ENCODE results near the gene AIRE. TPM values are rescaled to one million over a fixed set of nuclear protein-coding genes. Genes with fewer than 3 reads are reported as not detected.

AIRE gene
- total RNA-seq, 4 donors from 2014 or later: 0.21 TPM; not detected in 3

DNA sequence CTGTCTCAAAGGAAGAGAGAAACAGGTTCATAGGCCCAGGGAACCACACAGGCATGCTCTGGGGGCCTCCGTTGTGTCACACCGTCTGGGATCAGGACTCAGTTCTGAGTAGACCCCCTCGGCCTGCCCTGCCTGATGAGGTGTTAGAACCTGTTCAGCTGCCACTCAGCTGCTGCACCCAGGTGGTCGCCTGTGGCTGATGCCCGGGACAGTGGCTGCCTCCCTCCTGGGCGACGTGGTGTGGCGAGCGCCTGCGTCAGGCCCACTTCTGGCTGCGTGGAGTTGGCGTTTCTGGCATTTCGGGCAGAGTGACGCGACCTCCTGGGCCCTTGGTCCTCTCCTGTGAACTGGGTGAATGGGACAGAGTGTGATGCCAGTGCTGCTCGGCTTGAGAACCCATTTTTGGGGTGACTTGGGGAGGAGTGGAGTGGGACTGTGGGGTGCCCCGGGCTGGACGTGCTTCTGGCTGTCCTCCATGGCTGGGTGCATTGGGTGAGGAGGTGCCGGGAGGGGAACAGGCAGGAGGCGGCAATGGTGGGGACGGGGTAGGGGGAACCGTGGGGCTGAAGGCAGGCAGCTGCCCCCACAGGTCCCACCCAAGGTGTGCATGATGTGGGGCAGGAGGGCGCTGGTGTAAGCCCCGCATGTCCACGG lies 42.7 kb downstream of the AIRE start:
- no peak for DNase-seq
- TF ChIP-seq, protein P1, sequence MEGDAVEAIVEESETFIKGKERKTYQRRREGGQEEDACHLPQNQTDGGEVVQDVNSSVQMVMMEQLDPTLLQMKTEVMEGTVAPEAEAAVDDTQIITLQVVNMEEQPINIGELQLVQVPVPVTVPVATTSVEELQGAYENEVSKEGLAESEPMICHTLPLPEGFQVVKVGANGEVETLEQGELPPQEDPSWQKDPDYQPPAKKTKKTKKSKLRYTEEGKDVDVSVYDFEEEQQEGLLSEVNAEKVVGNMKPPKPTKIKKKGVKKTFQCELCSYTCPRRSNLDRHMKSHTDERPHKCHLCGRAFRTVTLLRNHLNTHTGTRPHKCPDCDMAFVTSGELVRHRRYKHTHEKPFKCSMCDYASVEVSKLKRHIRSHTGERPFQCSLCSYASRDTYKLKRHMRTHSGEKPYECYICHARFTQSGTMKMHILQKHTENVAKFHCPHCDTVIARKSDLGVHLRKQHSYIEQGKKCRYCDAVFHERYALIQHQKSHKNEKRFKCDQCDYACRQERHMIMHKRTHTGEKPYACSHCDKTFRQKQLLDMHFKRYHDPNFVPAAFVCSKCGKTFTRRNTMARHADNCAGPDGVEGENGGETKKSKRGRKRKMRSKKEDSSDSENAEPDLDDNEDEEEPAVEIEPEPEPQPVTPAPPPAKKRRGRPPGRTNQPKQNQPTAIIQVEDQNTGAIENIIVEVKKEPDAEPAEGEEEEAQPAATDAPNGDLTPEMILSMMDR (IDR thresholded peaks at IDR 0.05): no peak
- H3K27me3 ChIP-seq: no peaks in the 10 kb centered on the region
- no peaks in the 10 kb centered on the region for H3K36me3 ChIP-seq
- no peak overlapping the region for H3K27ac ChIP-seq
- no peaks in the 10 kb centered on the region for H3K9me3 ChIP-seq
- intact Hi-C loops (cut with DNase I; ENCODE audit: low total_unique reads): no loop called here
- H3K4me1 ChIP-seq: no peaks in the 10 kb centered on the region
- H3K4me3 ChIP-seq: no peak overlapping the region

DNA sequence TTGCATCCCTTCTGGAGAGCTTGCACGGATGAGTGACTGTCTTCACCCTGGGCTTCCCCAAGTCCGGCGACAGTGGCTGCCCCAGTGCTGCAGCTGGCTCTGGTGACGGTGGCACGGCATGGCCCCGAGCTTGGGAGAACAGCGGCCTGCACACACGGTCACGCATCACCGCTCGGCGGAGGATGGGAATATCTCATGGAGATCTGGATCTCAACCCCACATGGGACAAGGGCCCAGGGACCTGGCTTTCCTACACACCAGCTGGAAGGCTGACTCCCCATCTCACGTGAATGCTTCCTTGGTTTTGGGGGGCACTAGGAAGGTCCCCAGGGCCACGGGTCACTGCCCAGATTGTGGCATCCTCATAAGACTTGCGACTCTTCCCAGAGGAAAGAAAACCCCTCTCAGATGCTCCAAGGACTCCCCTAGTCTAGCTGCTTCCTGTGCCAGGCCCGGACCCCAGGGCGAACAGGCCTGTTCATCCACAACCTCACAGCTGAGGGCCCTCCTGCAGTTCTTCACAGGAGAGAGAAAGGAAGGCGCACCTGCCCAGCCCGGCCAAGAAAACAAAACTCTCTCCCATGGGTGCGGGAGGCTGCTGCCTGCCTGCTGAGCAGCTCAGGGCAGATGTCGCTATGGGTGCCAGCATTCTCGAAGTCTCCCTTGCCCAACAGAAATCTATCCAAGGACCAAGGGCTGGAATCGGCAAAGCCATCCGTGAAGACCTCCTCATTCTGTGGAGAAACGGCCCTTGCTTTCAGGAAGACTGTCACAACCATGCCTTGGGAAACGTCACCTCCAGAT lies 43.6 kb downstream of the AIRE start:
- Histone ChIP-seq H3K9me3 (no peaks in the 10 kb centered on the region), H3K27ac (no peak overlapping the region), H3K36me3 (no peaks in the 10 kb centered on the region), H3K4me3 (no peak overlapping the region), H3K27me3 (no peaks in the 10 kb centered on the region), H3K4me1 (no peaks in the 10 kb centered on the region)
- intact Hi-C loops (cut with DNase I; ENCODE audit: low total_unique reads): no loop called here
- no peak for DNase-seq
- TF ChIP-seq, protein P1 (IDR thresholded peaks at IDR 0.05): no peak
- TF ChIP-seq POLR2A (IDR thresholded peaks at IDR 0.05): no peak

DNA sequence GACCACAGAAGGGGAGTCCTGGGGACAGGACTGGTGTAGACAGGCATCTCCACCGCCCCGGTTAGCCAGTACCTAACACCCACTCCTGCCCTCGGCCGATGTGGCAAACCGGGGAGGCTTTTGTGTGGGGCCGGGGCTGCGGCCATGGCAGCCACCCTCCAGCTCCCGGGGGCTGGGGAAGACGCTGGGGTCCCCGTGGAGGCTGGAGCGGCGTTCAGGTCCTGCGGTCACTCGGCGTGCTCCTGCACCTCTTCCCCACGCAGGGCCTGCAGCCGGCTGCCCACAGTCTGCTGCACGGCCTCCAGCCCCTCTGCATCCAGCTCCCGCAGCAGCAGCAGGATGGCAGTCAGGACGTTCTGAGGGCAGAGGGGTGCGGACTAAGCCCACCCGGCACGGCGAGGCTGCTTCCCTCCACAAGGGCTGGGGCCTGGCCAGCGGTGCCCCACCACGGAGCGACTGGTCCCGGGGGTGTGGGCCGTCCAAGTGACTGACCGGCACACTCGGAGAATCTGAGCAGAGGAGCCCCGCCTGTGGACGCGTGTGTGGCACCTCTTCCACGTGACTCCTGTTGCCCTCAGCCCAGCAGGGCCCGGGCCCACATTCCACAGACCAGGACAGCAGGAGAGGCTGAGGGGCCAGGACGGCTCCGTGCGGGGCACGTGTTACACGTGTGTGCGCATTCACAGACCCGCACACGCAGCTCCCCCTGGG lies 44.5 kb downstream of the AIRE start:
- intact Hi-C loops (cut with DNase I; ENCODE audit: low total_unique reads): no loop called here
- Histone ChIP-seq H3K27ac (no peak overlapping the region), H3K36me3 (no peaks in the 10 kb centered on the region), H3K27me3 (no peaks in the 10 kb centered on the region), H3K9me3 (no peaks in the 10 kb centered on the region), H3K4me3 (no peak overlapping the region), H3K4me1 (no peaks in the 10 kb centered on the region)
- no peak for TF ChIP-seq POLR2A (IDR thresholded peaks at IDR 0.05)
- TF ChIP-seq, protein P1 (IDR thresholded peaks at IDR 0.05): no peak
- no peak for DNase-seq

DNA sequence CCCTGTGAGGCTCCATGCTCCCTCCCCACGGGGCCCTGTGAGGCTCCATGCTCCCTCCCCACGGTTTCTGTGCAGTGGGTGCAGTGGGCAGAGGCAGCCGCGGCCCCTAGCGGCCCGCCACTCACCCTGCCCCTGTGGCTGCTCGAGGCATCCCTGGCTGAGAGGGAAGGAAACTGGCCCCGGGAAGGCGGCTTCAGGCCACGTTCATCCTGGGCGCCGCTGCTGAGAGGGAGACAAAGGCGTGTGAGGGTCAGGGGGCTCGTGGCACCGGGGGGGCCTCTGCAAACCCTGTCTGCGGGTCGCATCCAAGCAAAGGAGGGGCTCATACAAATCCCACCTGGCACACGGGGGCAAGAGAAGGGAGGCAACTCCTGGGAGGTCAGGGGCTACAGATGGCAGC lies 45.0 kb downstream of the AIRE start:
- Histone ChIP-seq H3K4me3 (no peak overlapping the region), H3K27me3 (no peaks in the 10 kb centered on the region), H3K9me3 (no peaks in the 10 kb centered on the region), H3K4me1 (no peaks in the 10 kb centered on the region), H3K36me3 (no peaks in the 10 kb centered on the region), H3K27ac (no peak overlapping the region)
- no peak for TF ChIP-seq POLR2A (IDR thresholded peaks at IDR 0.05)
- TF ChIP-seq, protein P1 (IDR thresholded peaks at IDR 0.05): no peak
- intact Hi-C loops (cut with DNase I; ENCODE audit: low total_unique reads): no loop called here
- DNase-seq: no peak

DNA sequence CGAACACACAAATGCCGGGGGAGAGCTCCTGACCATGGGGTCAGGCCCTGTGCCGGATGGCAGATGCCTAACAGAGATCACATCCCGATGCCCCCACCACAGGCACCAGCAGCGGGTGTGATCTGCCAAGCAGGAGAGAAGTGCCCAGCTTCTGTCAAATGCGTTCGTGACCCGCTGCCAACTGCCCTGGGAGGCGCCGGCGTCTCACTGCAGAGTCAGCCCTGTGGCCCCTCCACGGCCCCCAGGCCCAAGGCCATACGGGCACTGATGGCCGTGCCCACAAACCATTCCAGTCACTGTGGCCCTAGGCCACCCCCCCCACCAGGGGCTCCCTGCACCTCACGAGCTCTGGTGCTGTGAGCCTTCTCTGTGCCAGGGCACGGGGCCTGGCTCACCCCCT lies 45.5 kb downstream of the AIRE start:
- Histone ChIP-seq H3K4me1 (no peaks in the 10 kb centered on the region), H3K9me3 (no peaks in the 10 kb centered on the region), H3K36me3 (no peaks in the 10 kb centered on the region), H3K4me3 (no peak overlapping the region), H3K27ac (no peak overlapping the region), H3K27me3 (no peaks in the 10 kb centered on the region)
- intact Hi-C loops (cut with DNase I; ENCODE audit: low total_unique reads): no loop called here
- DNase-seq: no peak
- TF ChIP-seq POLR2A (IDR thresholded peaks at IDR 0.05): no peak
- TF ChIP-seq, protein P1 (IDR thresholded peaks at IDR 0.05): no peak

All from uterus (tissue), 4 donors.